GM19372 (cell line): ENCODE results near the gene CLSTN2.
A peak's percentile ranks its signal among the peaks of the same experiment; 100 is the strongest.

Experiments used
- ATAC-seq: cut with Tn5 transposase; IDR thresholded peaks from one replicate; pipeline ENCODE4 v1.9.1; 2021; ENCODE audit warnings: mild to moderate bottlenecking, low read depth, moderate library complexity; ENCODE audit not compliant: unreplicated experiment

Gene CLSTN2

DNA sequence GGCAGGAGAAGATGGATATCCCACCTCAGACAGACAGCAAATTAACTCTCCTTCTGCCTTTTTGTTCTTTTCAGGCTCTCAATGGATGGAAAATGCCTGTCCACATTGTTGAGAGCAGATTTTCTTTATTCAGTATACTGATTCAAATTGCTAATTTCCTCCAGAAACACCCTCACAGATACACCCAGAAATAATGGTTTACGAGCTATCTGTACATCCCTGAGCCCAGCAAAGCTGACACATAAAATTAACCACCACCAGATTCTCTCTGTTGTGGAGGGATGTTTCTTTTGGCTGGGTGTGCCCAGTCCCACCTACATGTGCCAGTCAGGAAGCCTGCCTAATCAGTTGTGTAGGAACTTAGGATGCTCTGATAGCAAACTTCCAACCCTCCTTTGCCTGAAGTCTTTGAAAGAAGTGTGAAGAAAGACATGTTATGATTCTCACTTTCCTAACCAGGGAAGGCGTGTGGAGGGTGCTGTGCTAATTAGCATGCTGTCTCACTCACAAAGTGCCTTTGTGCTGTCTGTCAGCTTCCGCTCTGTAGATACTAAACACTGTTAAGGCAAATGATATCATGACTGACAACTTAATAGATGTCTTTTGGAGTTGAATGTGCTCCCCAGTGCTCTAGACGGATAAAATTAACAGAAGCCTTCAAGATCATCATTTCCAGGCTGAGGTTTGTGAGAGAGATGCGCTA lies 208.5 kb downstream of the CLSTN2 start:
- no peak for ATAC-seq

DNA sequence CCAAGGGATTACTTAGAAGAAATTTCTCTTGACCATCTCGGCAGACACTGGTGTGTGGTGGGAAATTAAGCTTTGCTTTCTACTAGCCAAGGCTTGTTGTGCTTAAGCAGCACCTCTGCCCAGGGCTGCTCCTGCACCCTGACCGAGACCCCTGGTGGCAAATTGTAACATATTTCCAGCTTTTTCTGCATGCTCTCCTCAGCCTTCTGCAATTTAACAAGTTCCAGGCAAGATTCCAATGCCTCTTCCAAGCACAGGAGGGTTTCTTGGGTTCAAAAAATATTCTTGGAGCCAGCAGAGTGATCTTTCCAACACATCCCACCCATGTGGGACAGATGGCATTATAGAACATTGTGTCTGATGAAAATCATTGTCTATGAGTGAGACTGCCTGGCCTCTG lies 210.5 kb downstream of the CLSTN2 start:
- no peak for ATAC-seq

DNA sequence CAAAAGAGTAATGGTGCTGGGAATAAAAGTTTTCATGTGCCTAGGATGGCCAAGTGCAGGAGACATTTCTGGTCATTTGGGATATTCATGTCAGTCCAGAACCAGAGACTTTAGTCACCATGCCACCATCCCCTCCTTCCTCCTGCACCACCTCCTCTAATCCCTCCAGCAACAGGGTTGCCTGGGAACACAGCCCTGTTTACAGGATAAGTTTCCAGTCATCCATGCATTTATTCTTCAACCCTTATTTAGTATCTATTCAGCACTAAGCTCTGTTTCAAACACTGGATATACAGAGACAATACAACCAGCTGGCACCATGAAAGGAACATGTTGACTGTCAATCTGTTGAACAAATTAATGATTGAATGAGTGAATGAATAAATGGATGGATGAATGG lies 211.7 kb downstream of the CLSTN2 start:
- ATAC-seq = no peak

DNA sequence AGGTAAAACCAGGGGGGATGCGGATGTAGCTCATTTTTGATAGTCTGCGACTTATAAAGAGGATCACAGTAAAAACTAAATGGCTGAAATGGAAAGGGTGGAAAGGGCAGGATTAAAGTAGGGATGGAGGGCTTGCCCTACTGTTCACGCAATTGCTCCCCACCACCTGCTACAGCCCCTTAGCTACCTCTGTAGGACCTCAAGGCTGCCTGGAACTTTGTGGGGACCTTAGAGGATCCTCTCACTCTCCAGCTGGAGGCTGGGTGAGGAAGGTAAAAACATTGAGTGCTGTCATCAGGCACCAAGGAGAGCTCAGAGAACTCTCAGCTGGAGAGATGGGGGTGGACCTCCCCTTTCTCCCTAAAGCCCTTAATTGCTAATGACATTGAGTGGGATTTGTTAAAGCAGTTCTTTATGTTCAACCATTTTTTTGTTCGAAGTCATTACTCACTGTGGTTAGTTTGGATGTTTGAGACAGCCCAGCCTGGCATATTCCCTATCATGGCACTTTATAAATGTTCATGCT lies 213.0 kb downstream of the CLSTN2 start:
- ATAC-seq = no peak

DNA sequence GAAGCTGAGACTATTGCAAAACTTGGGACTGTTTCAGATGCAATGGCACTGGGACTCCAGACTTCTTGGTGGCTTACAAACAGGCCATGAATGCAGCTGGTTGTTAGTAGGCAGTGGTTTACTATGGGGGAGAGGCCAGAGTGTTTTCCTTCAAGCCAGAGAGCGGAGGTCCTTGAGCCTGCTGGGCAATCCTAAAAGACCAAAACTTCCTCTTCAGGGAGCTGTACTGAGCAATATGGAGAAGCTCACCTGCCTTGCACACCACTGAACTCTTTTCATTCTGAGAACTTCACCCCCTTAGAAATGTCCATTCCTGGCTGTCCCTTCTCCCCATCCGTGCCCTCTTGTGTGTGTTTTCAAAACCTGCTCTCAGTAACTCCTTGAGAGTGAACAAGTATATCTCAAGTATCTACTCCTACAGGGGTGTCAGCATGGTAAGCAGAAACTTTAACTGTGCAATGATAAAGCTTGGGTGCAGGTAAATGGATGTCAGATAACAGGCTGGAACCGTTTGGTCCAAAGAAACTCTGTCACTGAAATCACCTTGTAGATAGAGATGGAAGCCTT lies 213.9 kb downstream of the CLSTN2 start:
- no peak for ATAC-seq

DNA sequence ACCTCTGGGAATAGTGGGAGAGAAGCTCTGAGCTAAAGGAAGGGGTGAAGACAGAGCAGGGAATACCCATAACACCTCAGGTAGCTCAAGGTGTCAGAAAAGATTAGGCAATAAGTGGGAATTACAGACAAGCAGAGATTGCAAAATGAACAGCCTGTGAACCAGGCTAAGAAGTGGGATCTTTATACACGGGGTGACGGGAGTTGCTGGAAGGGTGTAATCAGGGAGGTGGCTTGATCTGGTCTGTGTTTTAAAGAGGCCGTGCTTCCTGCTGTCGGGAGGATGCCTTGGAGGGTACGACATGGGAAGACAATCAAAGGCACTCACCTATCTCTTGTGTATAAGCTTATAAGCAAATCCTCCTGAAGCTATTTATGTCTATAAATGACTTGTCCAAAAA lies 216.3 kb downstream of the CLSTN2 start:
- ATAC-seq = no peak

DNA sequence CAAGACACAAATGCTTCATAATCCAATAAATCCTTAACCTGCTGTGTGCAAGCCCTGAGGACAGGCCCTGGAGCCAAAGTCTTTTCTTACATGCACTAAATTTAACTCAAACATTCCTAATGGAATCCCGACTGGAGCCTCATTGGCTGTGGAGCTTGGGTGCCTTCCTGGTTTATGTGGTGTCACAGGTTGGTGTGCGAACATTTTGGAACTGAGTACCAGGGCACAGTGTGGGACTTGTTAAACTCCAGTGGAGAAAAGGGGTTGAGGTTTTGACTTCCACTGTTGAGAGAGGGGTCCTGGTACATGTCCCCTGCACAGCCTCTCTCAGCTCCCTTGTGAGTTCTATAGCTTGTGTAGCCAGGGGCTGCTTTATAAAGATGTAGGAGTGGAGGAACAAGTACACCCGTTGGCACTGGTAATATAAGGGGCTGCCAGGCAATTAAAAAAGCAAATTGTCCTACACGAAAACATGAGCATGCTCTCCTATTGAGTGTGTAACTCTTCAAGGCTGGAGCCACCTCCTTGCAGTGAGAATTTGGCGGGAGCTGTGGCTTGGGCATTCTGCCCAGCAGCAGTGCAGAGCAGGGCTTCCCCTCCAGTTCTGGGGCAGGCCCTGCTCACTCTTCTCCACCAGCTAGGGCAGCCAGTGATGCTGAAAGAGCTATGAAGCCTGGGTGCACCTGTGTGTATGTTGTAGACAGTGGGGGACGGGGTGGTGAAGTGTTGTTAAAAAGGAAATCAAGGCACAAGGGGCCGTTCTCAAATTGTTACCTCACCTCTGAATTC lies 218.1 kb downstream of the CLSTN2 start:
- no peak for ATAC-seq

DNA sequence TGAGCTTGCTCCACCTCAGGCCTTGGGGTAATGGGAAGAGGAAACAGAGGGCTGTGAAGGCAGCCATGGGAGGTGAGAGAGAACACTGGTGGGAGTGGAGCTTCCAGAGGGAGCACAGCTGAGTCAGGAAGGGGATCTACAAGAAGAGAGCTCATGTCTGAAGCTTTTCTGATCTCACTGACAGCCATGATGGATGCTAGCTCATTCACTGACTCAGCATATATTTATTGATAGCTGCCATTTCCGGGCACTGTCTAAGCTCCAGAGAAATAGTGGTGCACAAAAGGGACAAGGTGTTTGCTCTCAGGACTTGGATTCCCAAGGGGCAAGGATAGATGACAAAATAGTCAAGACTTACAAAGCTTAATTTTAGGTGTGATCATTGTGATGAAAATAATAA lies 218.8 kb downstream of the CLSTN2 start:
- ATAC-seq = no peak

DNA sequence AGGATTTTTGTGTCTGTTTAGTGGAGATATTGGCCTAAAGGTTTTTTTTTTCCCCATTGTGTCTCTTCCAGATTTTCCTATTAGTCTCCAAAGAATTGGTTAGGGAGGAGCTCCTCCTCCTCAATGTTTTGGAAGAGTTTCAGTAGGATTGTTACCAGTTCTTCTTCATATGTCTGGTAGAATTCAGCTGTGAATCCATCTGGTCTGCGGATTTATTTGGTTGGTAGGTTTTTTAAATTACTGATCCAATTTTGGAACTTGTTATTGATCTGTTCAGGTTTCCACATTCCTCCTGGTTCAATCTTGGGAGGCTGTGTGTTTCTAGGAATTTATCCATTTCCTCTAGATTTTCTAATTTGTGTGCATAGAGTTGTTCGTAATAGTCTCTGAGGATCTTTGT lies 222.2 kb downstream of the CLSTN2 start:
- no peak for ATAC-seq

DNA sequence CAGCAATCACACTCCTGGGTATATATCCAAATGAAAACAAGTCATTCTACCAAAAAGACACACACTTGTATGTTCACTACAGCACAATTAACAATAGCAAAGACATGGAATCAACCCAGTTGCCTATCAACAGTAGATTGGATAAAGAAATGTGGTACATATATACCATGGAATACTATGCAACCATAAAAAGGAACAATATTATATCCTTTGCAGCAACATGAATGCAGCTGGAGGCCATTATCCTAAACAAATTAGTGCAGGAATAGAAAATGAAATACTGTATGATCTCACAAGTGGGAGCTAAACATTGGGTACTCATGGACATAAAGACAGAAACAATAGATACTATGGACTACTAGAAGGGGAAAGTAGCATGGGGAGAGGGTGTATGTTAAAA lies 224.7 kb downstream of the CLSTN2 start:
- no peak for ATAC-seq

DNA sequence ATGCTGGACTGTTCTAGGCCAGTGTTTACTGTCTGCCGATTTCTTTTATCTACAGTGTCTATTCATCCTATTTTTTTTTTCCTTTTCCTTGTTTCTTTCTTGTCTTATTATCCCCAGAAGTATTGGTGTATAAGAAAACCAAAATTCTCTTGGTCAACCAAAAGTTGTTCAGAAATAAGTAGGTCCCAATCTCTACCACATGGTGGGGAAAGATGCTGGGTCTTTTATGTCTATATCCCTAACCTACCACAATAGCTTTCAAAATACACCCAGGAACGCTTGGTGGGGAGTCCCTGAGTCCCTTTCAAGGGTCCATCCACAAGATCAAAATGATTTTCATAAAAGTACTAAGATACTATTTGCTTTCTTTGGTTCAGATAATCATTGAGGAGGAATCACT lies 225.6 kb downstream of the CLSTN2 start:
- no peak for ATAC-seq

DNA sequence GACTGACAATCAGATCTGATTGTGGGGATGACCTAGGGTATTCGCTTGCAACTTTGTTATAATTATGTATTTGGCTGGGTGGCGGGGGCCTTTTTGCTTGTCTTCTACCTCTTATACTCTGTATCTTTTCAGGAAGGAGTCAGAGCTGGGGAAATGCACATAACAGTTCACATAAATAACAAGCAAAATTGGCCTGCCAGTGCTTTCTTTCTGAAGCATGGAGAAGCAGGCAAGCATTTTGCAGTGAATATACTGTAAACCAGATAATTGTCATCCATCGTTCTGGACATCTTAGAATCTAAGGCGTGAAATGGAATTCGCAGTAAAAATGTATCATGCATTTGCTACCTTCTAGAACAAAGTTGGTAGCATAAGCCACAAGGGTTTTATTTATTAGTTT lies 227.6 kb downstream of the CLSTN2 start:
- ATAC-seq = no peak

DNA sequence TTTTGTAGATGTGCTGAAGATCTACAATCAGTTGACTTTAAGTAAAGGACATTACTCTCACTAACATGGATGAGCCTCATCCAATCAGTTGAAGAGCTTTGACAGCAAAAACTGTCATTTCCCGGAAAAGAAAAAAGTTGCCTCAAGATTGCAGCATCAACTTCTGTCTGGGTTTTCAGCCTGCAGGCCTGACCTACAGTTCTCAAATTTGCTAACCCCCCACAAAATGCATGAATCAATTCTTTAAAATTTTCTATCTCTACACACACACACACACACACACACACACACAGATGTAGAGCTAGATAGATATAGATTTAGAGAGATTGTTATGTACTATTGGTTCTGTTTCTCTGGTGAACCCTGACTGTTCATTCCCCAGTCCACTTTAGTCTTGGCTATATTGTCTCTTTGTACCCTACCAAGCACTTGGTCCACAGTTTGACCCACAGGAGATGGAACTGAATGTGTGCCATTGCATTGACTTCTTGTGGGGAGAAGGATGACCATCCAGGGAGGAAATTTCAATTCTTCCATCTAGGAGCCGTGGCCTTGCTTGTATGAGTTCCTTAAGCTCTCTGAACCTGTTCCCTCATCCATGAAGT lies 228.3 kb downstream of the CLSTN2 start:
- no peak for ATAC-seq

DNA sequence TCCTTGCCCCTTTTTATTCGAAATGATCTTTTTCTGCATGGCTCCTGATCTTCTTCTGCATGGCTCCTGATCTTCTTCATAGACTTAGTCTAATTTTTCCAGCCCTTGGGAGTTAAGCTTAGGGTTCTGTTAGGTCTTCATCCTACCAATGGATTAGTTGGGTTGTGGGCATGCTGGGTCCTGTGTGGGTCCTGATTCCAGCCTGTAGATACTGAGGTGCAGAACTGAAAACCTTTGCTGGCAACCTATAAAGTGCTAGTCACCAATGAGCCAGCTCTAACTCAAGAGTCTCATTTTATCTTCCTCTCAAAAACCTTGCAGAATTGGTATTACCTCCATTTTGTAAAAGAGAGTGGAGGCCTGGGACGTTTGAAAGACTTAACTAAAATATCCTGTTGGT lies 229.2 kb downstream of the CLSTN2 start:
- no peak for ATAC-seq

DNA sequence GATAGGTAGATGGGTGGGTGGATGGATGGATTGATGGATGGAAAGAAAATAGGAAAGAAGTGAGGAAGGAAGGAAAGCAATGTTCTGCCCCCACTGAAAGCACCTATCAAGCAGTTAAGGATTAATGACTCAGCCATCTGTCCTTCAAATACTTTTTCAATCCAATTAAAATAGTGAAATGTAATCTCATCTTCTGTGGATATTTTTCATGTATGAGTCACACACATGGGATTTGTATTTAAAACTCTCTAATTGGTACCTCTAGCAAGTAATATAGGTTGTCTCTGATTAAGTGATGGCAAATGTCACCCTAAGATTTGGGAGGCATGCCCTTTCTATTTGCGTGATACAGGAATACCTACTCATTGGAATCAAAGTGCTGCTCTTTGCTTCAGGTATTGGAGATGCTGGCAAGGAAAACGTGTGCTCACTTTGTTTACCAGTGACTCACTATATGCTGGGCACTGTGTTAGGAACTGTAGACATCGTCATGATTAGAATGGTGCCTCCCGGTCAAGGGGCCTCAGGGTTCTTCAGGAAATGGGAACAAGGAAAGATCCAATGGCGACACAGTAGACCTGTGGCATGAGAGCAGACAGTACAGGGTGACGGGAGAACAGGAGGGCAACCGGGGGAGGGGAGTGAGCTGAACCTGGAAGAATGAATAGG lies 230.1 kb downstream of the CLSTN2 start:
- no peak for ATAC-seq

DNA sequence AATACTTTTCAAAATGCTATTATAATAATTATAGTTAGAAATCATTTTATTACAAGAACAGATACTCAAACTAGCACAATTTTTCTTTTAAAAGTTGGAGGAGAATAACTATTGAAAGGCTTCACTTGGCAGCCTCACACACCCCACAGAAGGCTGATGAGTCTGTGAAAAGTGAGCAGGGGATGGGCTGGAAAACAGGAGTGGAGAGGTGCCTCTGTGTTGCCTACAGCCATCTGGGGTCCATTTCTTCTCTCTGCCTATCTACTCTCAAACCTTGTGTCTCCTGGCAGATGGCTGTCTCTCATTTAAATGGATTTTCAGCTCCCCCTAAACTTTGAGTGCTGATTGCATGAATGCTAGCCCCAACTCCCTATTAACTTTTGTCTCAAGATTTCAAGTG lies 230.8 kb downstream of the CLSTN2 start:
- ATAC-seq = no peak

DNA sequence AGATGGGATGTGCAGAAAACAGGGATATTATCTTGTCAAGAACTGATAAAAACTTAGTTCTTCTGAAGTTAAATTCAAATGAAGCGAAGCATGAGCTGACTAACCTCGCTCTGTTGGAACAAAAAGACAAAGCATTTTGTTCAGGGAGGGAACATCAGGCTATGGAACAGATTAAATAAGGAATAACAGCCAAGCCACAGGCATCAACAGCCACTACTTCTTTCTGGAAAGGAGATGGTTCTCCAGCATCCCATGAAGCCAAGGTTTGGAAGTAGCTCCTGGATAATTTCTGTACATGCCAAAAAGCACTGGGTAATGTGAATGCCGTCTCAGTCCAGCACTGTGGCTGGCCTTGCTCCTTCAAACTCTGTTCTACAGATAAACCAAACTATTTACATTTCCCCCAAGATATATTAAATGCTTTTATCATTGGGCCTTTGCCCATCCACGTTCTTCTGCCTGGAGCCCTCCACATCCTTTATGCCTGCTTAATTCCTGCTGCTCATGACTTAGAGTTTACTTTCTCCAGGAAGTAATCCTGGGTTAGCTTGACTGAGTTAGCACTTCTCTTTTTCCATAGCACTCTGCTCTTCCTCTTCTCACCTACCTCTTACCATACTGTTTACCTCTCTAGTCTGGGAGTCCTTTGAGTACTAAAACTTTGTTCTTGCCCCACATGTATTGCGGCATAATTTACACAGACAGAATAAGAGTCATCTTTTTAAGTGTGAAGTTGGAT lies 232.0 kb downstream of the CLSTN2 start:
- ATAC-seq = no peak

DNA sequence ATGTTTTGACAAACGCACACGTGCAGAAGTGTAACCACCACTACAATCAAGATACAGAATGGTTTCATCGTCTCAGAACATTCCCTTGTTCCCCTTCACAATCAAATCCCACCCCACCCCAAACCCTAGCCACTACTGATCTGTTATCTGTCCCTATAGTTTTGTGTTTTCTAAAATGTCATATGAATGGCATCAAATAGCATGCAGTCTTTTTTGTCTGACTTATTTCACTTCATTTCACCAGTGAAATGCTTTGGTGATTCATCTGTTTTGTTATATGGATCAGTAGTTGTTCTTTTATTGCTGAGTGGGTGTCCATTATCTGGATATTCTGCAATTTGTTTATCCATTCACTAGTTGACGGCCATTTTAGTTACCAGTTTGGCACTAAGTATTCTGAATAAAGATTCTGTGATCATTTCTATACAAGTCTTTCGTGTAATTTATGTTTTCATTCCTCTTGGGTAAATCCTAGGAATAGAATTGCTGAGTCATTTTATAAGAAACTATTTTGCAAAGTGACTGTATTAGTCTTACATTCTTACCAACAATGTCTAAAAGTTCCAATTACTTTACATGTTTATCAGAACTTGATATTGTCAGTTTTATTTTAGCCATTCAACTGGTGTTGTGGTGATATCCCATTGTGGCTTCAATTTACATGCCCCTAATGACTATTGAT lies 232.8 kb downstream of the CLSTN2 start:
- no peak for ATAC-seq

DNA sequence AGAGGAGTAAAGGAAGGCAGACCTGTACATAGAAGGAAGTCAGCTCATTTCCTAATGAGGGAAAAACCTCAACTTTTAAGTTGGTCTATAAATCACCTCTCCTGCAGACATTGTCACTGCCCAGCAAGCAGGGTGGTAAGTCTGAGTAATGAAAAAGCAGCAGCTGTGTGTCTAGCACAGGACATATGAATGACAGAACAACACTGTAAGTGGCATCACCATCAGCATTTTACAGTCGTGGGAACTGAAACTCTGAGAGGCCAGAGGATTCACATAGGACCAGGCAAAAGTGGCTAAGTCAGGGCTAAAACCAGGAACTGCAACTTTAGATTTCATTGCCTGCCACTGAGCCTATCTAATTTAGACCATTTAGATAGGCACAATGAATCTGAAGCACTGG lies 235.6 kb downstream of the CLSTN2 start:
- ATAC-seq = peak; percentile 99
